Measurements from ENCODE around the gene GMPR.
A peak's percentile ranks its signal among the peaks of the same experiment; 100 is the strongest.

GMPR gene

GRCh38 chr6:16272201-16272600, 33.8 kb downstream of the GMPR start:
- H3K9me3 ChIP-seq (ENCODE audit: control insufficient read depth, insufficient read depth, low read depth, low read length), result peaks cover 6% of the 10 kb centered on the region; the same call in 1 of the 2 replicates
- no peaks in the 10 kb centered on the region for H3K36me3 ChIP-seq (ENCODE audit: control insufficient read depth, insufficient read depth, low read length)
- H3K4me1 ChIP-seq (ENCODE audit: control insufficient read depth, insufficient read depth, low read length), result no peaks in the 10 kb centered on the region; the same call in 1 of the 2 replicates
- no peaks in the 10 kb centered on the region for H3K27me3 ChIP-seq (ENCODE audit: control insufficient read depth, insufficient read depth, low read length)
- no peak overlapping the region for H3K4me3 ChIP-seq (ENCODE audit: low read depth, low read length)
- no peak overlapping the region for H3K27ac ChIP-seq (ENCODE audit: low read depth, low read length)
- H3K9ac ChIP-seq (ENCODE audit: low read length), result no peak overlapping the region

GRCh38 chr6:16273256-16273655, 34.9 kb downstream of the GMPR start:
- no peaks in the 10 kb centered on the region for H3K36me3 ChIP-seq (ENCODE audit: control insufficient read depth, insufficient read depth, low read length)
- no peak overlapping the region for H3K9ac ChIP-seq (ENCODE audit: low read length)
- H3K4me1 ChIP-seq (ENCODE audit: control insufficient read depth, insufficient read depth, low read length), result peaks cover 8% of the 10 kb centered on the region; the same call in 1 of the 2 replicates
- H3K27ac ChIP-seq (ENCODE audit: low read depth, low read length), result no peak overlapping the region
- no peak overlapping the region for H3K4me3 ChIP-seq (ENCODE audit: low read depth, low read length)
- H3K27me3 ChIP-seq (ENCODE audit: control insufficient read depth, insufficient read depth, low read length), result no peaks in the 10 kb centered on the region
- H3K9me3 ChIP-seq (ENCODE audit: control insufficient read depth, insufficient read depth, low read depth, low read length), result no peaks in the 10 kb centered on the region

- Histone ChIP-seq H3K9me3 (ENCODE audit: control insufficient read depth, insufficient read depth, low read depth, low read length) (no peaks in the 10 kb centered on the region), H3K4me3 (ENCODE audit: low read depth, low read length) (no peak overlapping the region), H3K27ac (ENCODE audit: low read depth, low read length) (no peak overlapping the region), H3K9ac (ENCODE audit: low read length) (no peak overlapping the region), H3K36me3 (ENCODE audit: control insufficient read depth, insufficient read depth, low read length) (no peaks in the 10 kb centered on the region), H3K27me3 (ENCODE audit: control insufficient read depth, insufficient read depth, low read length) (no peaks in the 10 kb centered on the region), H3K4me1 (ENCODE audit: control insufficient read depth, insufficient read depth, low read length) (peaks cover 8% of the 10 kb centered on the region; the same call in 1 of the 2 replicates)
Measured at GRCh38 chr6:16274483-16274882, 36.1 kb downstream of the GMPR start.

- Histone ChIP-seq H3K4me3 (ENCODE audit: low read depth, low read length) (no peak overlapping the region), H3K27me3 (ENCODE audit: control insufficient read depth, insufficient read depth, low read length) (no peaks in the 10 kb centered on the region), H3K4me1 (ENCODE audit: control insufficient read depth, insufficient read depth, low read length) (peaks cover 8% of the 10 kb centered on the region; the same call in 1 of the 2 replicates), H3K9ac (ENCODE audit: low read length) (no peak overlapping the region), H3K36me3 (ENCODE audit: control insufficient read depth, insufficient read depth, low read length) (no peaks in the 10 kb centered on the region), H3K9me3 (ENCODE audit: control insufficient read depth, insufficient read depth, low read depth, low read length) (no peaks in the 10 kb centered on the region), H3K27ac (ENCODE audit: low read depth, low read length) (no peak overlapping the region)
Measured at GRCh38 chr6:16274885-16275589, 36.6 kb downstream of the GMPR start.

GRCh38 chr6:16277101-16277981, 39.0 kb downstream of the GMPR start:
- H3K27ac ChIP-seq (ENCODE audit: low read depth, low read length), result no peak overlapping the region; the same call in 1 of the 2 replicates
- no peaks in the 10 kb centered on the region for H3K27me3 ChIP-seq (ENCODE audit: control insufficient read depth, insufficient read depth, low read length)
- H3K36me3 ChIP-seq (ENCODE audit: control insufficient read depth, insufficient read depth, low read length), result no peaks in the 10 kb centered on the region
- H3K4me1 ChIP-seq (ENCODE audit: control insufficient read depth, insufficient read depth, low read length), result peaks cover 8% of the 10 kb centered on the region; the same call in 1 of the 2 replicates
- H3K4me3 ChIP-seq (ENCODE audit: low read depth, low read length), result no peak overlapping the region
- H3K9ac ChIP-seq (ENCODE audit: low read length), result peak overlapping the region; percentile 9
- no peaks in the 10 kb centered on the region for H3K9me3 ChIP-seq (ENCODE audit: control insufficient read depth, insufficient read depth, low read depth, low read length)

GRCh38 chr6:16278048-16278724, 39.8 kb downstream of the GMPR start:
- Histone ChIP-seq H3K27me3 (ENCODE audit: control insufficient read depth, insufficient read depth, low read length) (no peaks in the 10 kb centered on the region), H3K27ac (ENCODE audit: low read depth, low read length) (no peak overlapping the region; the same call in 1 of the 2 replicates), H3K4me1 (ENCODE audit: control insufficient read depth, insufficient read depth, low read length) (peaks cover 8% of the 10 kb centered on the region; the same call in 1 of the 2 replicates), H3K4me3 (ENCODE audit: low read depth, low read length) (no peak overlapping the region), H3K9me3 (ENCODE audit: control insufficient read depth, insufficient read depth, low read depth, low read length) (no peaks in the 10 kb centered on the region), H3K36me3 (ENCODE audit: control insufficient read depth, insufficient read depth, low read length) (no peaks in the 10 kb centered on the region), H3K9ac (ENCODE audit: low read length) (peak overlapping the region; percentile 9)

- Histone ChIP-seq H3K27me3 (ENCODE audit: control insufficient read depth, insufficient read depth, low read length) (no peaks in the 10 kb centered on the region), H3K4me3 (ENCODE audit: low read depth, low read length) (no peak overlapping the region)
Measured at GRCh38 chr6:16278750-16279149, 40.4 kb downstream of the GMPR start.

GRCh38 chr6:16279243-16279642, 40.9 kb downstream of the GMPR start:
- Histone ChIP-seq H3K4me1 (ENCODE audit: control insufficient read depth, insufficient read depth, low read length) (peaks cover 8% of the 10 kb centered on the region; the same call in 1 of the 2 replicates), H3K36me3 (ENCODE audit: control insufficient read depth, insufficient read depth, low read length) (no peaks in the 10 kb centered on the region), H3K27me3 (ENCODE audit: control insufficient read depth, insufficient read depth, low read length) (no peaks in the 10 kb centered on the region), H3K9me3 (ENCODE audit: control insufficient read depth, insufficient read depth, low read depth, low read length) (no peaks in the 10 kb centered on the region), H3K27ac (ENCODE audit: low read depth, low read length) (no peak overlapping the region), H3K4me3 (ENCODE audit: low read depth, low read length) (no peak overlapping the region), H3K9ac (ENCODE audit: low read length) (no peak overlapping the region)

More at GRCh38 chr6:16278750-16279149, 40.4 kb downstream of the GMPR start:
- no peaks in the 10 kb centered on the region for H3K36me3 ChIP-seq (ENCODE audit: control insufficient read depth, insufficient read depth, low read length)
- no peak overlapping the region for H3K27ac ChIP-seq (ENCODE audit: low read depth, low read length)
- H3K9ac ChIP-seq (ENCODE audit: low read length), result no peak overlapping the region
- H3K4me1 ChIP-seq (ENCODE audit: control insufficient read depth, insufficient read depth, low read length), result peaks cover 8% of the 10 kb centered on the region; the same call in 1 of the 2 replicates
- no peaks in the 10 kb centered on the region for H3K9me3 ChIP-seq (ENCODE audit: control insufficient read depth, insufficient read depth, low read depth, low read length)

- Histone ChIP-seq H3K27ac (ENCODE audit: low read depth, low read length) (no peak overlapping the region), H3K36me3 (ENCODE audit: control insufficient read depth, insufficient read depth, low read length) (no peaks in the 10 kb centered on the region), H3K9me3 (ENCODE audit: control insufficient read depth, insufficient read depth, low read depth, low read length) (no peaks in the 10 kb centered on the region), H3K4me1 (ENCODE audit: control insufficient read depth, insufficient read depth, low read length) (peaks cover 10% of the 10 kb centered on the region; the same call in 1 of the 2 replicates), H3K9ac (ENCODE audit: low read length) (no peak overlapping the region), H3K4me3 (ENCODE audit: low read depth, low read length) (no peak overlapping the region), H3K27me3 (ENCODE audit: control insufficient read depth, insufficient read depth, low read length) (no peaks in the 10 kb centered on the region)
Measured at GRCh38 chr6:16282370-16282769, 44.0 kb downstream of the GMPR start.

- Histone ChIP-seq H3K36me3 (ENCODE audit: control insufficient read depth, insufficient read depth, low read length) (no peaks in the 10 kb centered on the region), H3K9ac (ENCODE audit: low read length) (no peak overlapping the region), H3K27me3 (ENCODE audit: control insufficient read depth, insufficient read depth, low read length) (no peaks in the 10 kb centered on the region), H3K27ac (ENCODE audit: low read depth, low read length) (no peak overlapping the region), H3K4me1 (ENCODE audit: control insufficient read depth, insufficient read depth, low read length) (0 out of 2 replicates have a peak, but pooled peaks cover 2% of the 10 kb centered on the region), H3K4me3 (ENCODE audit: low read depth, low read length) (no peak overlapping the region), H3K9me3 (ENCODE audit: control insufficient read depth, insufficient read depth, low read depth, low read length) (no peaks in the 10 kb centered on the region)
Measured at GRCh38 chr6:16284472-16284871, 46.1 kb downstream of the GMPR start.
